Vagina (tissue), 2 donors: ENCODE measurements around the gene INTS15. TPM values are rescaled to one million over a fixed set of nuclear protein-coding genes. Genes with fewer than 3 reads are reported as not detected.
"Not testable (repeated sequence)": the region's sequence is repeated elsewhere in the genome, so short reads cannot be mapped to it uniquely, and the experiment has no call there.

Experiments
- DNase-seq, 2 donors: peaks; one replicate each; pipeline ENCODE4 v3.0.0-alpha.2; 2017; ENCODE audit errors: extremely low spot score in 2 of 2
- H3K27ac ChIP-seq: fragments of 200-600 bp; sonication (generic); one replicate; pipeline ENCODE4 v1.5.1; 2019
- H3K27me3 ChIP-seq: fragments of 200-600 bp; sonication (generic); one replicate; pipeline ENCODE4 v1.5.1; 2019
- H3K36me3 ChIP-seq, 2 donors: fragments of 200-600 bp; sonication (generic); one replicate each; pipeline ENCODE4 v1.5.1; 2017 to 2019
- H3K4me1 ChIP-seq: fragments of 200-600 bp; sonication (generic); one replicate; pipeline ENCODE4 v1.5.1; 2019
- H3K4me3 ChIP-seq, 2 donors: fragments of 200-600 bp; sonication (generic); 1 replicate in 1 of 2; 2 replicates in 1 of 2; pipeline ENCODE4 v1.5.1; 2016 to 2019
- H3K9me3 ChIP-seq: fragments of 200-600 bp; sonication (generic); one replicate; pipeline ENCODE4 v1.5.1; 2019
- POLR2A ChIP-seq, 2 donors: fragments of 450-650 bp; IDR thresholded peaks; one replicate each; pipeline ENCODE4 v1.6.1; 2017; ENCODE audit warnings: antibody characterized with exemption in 2 of 2, mild to moderate bottlenecking in 2 of 2, moderate library complexity in 2 of 2
- POLR2AphosphoS5 ChIP-seq, 2 donors: sonication (generic); formaldehyde crosslinking; IDR thresholded peaks; one replicate each; pipeline ENCODE4 v1.9.0; 2017; ENCODE audit warnings: antibody characterized with exemption in 2 of 2, mild to moderate bottlenecking in 2 of 2, low read depth in 1 of 2; ENCODE audit not compliant: insufficient read depth in 1 of 2
- intact Hi-C: fragments of 100-400 bp; cut with DNase I; formaldehyde crosslinking; loops from one replicate; pipeline ENCODE4 v1.15.1; 2023
- total RNA-seq: library from RNA; depleted of rRNA; stranded (reverse); fragments of >200 nt; gene quantifications from one replicate; pipeline ENCODE4 v1.2.3, GENCODE V29; 2016
- TF ChIP-seq, protein P1 (sequence below), 3 experiments: fragments of 450-650 bp in 2 of 3; fragments of 200-600 bp in 1 of 3; sonication (generic) in 1 of 3; IDR thresholded peaks; one replicate each; pipeline ENCODE4 v1.5.1; 2017 to 2019; ENCODE audit warnings: antibody characterized with exemption in 3 of 3, mild to moderate bottlenecking in 2 of 3, moderate library complexity in 2 of 3

Gene INTS15
- total RNA-seq, 1 donor from 2014 or later, result 34.4 TPM

DNA sequence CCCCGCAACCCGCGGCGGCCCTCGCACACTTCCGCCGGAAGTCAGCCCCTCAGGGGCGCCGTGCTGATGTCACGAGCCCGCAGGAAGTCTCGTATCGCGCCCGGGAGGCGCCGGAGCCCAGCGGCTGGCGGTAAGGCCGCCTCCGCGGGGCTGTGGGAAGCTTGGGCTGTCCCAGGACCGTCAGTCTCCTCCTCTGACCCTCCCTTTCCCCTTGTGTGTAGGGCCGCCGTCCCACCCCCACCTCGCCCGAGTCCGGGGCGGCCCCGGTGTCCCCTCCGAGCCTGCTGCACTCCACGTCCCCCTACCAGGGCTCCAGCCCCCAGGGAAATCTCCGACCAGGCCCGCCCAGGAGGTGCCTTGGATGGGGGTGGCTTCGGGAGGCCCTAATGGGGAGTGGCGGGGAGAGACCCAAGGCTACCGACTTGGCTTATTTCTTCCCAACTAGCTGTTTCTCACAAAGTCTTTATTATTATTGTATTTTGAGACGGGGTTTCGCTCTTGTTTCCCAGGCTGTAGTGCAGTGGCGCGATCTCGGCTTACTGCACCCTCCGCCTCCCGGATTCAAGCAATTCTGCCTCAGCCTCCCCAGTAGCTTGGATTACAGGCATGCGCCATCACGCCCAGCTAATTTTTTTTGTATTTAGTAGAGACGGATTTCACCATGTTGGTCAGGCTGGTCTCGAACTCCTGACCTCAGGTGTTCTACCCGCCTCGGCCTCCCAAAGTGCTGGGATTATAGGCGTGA lies 12.3 kb upstream of the INTS15 start, which contains the start of gene ZDHHC4:
ZDHHC4 (plus strand) TSS at position 86 of the 745 bp plus-strand sequence. CDS start 3,108 bp downstream, outside the sequence.
- peak within 1 kb of the TSS; percentile 85 for H3K27ac ChIP-seq
- TF ChIP-seq POLR2A (IDR thresholded peaks at IDR 0.05), result peak in 1 of 2 donors; percentile 81
- TF ChIP-seq, protein P1, sequence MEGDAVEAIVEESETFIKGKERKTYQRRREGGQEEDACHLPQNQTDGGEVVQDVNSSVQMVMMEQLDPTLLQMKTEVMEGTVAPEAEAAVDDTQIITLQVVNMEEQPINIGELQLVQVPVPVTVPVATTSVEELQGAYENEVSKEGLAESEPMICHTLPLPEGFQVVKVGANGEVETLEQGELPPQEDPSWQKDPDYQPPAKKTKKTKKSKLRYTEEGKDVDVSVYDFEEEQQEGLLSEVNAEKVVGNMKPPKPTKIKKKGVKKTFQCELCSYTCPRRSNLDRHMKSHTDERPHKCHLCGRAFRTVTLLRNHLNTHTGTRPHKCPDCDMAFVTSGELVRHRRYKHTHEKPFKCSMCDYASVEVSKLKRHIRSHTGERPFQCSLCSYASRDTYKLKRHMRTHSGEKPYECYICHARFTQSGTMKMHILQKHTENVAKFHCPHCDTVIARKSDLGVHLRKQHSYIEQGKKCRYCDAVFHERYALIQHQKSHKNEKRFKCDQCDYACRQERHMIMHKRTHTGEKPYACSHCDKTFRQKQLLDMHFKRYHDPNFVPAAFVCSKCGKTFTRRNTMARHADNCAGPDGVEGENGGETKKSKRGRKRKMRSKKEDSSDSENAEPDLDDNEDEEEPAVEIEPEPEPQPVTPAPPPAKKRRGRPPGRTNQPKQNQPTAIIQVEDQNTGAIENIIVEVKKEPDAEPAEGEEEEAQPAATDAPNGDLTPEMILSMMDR (IDR thresholded peaks at IDR 0.05), result no peak
- TF ChIP-seq POLR2AphosphoS5 (IDR thresholded peaks at IDR 0.05; ENCODE audit: insufficient read depth in 1 of 2, low read depth in 1 of 2), result peak; percentile 64 to 94
- no peaks in the 10 kb centered on the region for H3K9me3 ChIP-seq
- intact Hi-C loops, result no loop called here
- peaks cover 8% of the 10 kb centered on the region for H3K4me1 ChIP-seq
- DNase-seq, result no peak
- no peaks in the 10 kb centered on the region for H3K27me3 ChIP-seq
- peak within 1 kb of the TSS; percentile 51 to 63 for H3K4me3 ChIP-seq
- H3K36me3 ChIP-seq, result peaks cover 0 to 22% of the 10 kb centered on the region in 2 donors

DNA sequence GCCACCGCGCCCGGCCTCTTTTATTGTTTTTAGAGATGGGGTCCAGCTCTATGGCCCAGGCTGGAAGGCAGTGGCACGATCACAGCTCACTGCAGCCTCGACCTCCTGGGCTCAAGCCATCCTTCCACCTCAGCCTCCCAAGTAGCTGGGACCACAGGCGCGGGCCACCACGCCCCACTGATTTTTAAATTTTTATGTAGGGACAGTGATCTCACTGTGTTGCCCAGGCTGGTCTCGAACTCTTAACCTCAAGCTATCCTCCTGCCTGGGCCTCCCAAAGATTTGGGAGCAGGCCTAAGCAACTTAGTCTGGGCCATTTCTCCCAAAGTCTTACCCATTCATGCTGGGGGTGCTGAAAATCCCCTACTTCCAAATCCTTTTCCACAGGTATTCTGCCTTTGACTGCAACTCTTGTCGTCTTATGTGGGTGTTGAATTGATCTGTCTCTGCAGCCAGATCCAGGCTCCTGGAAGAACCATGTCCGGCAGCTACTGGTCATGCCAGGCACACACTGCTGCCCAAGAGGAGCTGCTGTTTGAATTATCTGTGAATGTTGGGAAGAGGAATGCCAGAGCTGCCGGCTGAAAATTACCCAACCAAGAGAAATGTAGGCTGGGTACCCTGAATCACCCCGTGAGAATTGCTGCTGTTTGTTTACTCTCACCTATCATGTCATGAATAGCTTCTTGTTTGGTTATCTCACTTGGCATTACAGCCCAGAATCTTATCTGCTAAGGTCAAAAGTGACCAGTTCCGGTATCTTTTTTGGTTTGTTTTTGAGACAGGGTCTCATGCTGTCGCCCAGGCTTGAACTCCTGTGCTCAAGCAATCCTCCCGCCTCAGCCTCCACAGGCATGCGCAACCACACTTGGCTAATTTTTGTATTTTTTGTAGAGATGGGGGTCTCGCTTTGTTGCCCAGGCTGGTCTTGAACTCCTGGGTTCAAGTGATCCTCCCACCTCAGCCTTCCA lies 11.4 kb upstream of the INTS15 start:
- peak overlapping the region; percentile 85 for H3K27ac ChIP-seq
- DNase-seq, result no peak
- H3K4me1 ChIP-seq, result peaks cover 8% of the 10 kb centered on the region
- H3K36me3 ChIP-seq, result peaks cover 0 to 28% of the 10 kb centered on the region in 2 donors
- no peaks in the 10 kb centered on the region for H3K27me3 ChIP-seq
- no peaks in the 10 kb centered on the region for H3K9me3 ChIP-seq
- TF ChIP-seq POLR2A (IDR thresholded peaks at IDR 0.05) (no peak), POLR2AphosphoS5 (IDR thresholded peaks at IDR 0.05; ENCODE audit: insufficient read depth in 1 of 2, low read depth in 1 of 2) (no peak)
- TF ChIP-seq, protein P1 (IDR thresholded peaks at IDR 0.05), result no peak
- intact Hi-C loops, result no loop called here
- peak overlapping the region; percentile 51 to 63 for H3K4me3 ChIP-seq

DNA sequence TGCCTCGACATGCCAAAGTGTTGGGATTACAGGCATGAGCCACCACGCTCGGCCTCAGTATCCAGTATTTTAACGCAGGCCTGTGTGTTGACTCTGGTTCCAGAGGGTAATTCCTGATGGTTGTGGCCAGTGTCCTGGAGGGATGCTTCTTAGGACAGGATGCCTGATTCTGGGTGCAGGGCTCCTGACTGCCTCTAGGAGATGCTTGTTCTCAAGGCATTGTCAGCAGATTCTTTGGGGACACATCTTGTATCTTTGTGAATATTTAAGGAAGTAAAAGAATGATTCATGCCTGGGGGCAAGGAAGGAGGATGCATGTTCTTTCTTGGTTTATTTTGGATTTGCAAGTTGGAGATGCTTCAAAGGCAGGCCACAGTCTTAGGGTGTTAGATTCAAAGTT lies 10.4 kb upstream of the INTS15 start:
- no peaks in the 10 kb centered on the region for H3K9me3 ChIP-seq
- no peaks in the 10 kb centered on the region for H3K27me3 ChIP-seq
- peaks cover 8% of the 10 kb centered on the region for H3K4me1 ChIP-seq
- H3K4me3 ChIP-seq, result no peak overlapping the region
- no peak for TF ChIP-seq POLR2AphosphoS5 (IDR thresholded peaks at IDR 0.05; ENCODE audit: insufficient read depth in 1 of 2, low read depth in 1 of 2)
- no peak for TF ChIP-seq POLR2A (IDR thresholded peaks at IDR 0.05)
- TF ChIP-seq, protein P1 (IDR thresholded peaks at IDR 0.05), result no peak
- no peak overlapping the region for H3K27ac ChIP-seq
- intact Hi-C loops, result no loop called here
- no peak for DNase-seq
- peaks cover 0 to 39% of the 10 kb centered on the region in 2 donors for H3K36me3 ChIP-seq

DNA sequence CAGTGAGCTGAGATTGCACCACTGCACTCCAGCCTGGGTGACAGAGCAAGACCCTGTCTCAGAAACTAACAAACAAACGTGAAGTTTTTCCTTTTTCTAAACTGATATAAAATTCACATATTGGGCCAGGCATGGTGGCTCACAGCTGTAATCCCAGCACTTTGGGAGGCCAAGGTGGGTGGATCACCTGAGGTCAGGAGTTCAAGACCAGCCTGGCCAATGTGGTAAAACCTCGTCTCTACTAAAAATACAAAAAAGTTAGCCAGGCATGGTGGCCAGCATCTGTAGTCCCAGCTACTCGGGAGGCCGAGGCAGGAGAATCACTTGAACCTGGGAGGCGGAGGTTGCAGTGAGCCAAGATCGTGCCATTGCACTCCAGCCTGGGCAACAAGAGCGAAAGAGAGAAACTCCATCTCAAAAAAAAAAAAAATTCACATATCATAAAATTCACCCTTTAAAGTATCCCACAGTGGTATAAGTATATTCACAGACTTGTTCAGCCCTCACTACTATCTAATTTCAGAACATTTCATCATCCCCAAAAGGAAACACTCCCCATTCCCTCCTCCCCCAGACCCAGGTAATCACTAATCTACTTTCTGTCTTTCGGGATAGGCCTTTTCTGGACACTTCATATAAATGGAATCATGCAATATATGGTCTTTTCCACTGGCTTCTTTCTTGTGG lies 3.9 kb upstream of the INTS15 start:
- H3K4me3 ChIP-seq, H3K27ac ChIP-seq, DNase-seq, intact Hi-C loops, H3K27me3 ChIP-seq, H3K9me3 ChIP-seq: not testable (repeated sequence)
- H3K4me1 ChIP-seq, result peaks cover 10% of the 10 kb centered on the region
- peaks cover 0 to 51% of the 10 kb centered on the region in 2 donors for H3K36me3 ChIP-seq

DNA sequence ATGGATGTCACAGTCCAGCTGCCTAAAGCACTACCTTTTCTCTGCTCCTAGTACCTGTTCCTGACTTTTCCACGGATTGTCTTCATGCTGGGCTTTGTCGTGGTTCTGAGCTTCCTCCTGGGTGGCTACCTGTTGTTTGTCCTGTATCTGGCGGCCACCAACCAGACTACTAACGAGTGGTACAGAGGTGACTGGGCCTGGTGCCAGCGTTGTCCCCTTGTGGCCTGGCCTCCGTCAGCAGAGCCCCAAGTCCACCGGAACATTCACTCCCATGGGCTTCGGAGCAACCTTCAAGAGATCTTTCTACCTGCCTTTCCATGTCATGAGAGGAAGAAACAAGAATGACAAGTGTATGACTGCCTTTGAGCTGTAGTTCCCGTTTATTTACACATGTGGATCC lies 1.3 kb upstream of the INTS15 start:
- Histone ChIP-seq H3K36me3 (peaks cover 0 to 48% of the 10 kb centered on the region in 2 donors), H3K9me3 (no peaks in the 10 kb centered on the region), H3K4me1 (peaks cover 23% of the 10 kb centered on the region), H3K27me3 (no peaks in the 10 kb centered on the region), H3K4me3 (no peak overlapping the region), H3K27ac (no peak overlapping the region)
- DNase-seq, result no peak
- TF ChIP-seq POLR2A (IDR thresholded peaks at IDR 0.05) (no peak), POLR2AphosphoS5 (IDR thresholded peaks at IDR 0.05; ENCODE audit: insufficient read depth in 1 of 2, low read depth in 1 of 2) (no peak)
- TF ChIP-seq, protein P1 (IDR thresholded peaks at IDR 0.05), result no peak
- intact Hi-C loops, result no loop called here
